Measurements from ENCODE around the gene WDFY4. TPM values are rescaled to one million over a fixed set of nuclear protein-coding genes. Genes with fewer than 3 reads are reported as not detected.

Gene WDFY4
- total and polyA plus RNA-seq, 8 donors: 2.8 to 23.6 (median 4.8) TPM

- DNase-seq: no peak
- TF ChIP-seq, protein P1, sequence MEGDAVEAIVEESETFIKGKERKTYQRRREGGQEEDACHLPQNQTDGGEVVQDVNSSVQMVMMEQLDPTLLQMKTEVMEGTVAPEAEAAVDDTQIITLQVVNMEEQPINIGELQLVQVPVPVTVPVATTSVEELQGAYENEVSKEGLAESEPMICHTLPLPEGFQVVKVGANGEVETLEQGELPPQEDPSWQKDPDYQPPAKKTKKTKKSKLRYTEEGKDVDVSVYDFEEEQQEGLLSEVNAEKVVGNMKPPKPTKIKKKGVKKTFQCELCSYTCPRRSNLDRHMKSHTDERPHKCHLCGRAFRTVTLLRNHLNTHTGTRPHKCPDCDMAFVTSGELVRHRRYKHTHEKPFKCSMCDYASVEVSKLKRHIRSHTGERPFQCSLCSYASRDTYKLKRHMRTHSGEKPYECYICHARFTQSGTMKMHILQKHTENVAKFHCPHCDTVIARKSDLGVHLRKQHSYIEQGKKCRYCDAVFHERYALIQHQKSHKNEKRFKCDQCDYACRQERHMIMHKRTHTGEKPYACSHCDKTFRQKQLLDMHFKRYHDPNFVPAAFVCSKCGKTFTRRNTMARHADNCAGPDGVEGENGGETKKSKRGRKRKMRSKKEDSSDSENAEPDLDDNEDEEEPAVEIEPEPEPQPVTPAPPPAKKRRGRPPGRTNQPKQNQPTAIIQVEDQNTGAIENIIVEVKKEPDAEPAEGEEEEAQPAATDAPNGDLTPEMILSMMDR (IDR thresholded peaks at IDR 0.05): no peak
- intact Hi-C loops (cut with DNase I): no loop called here
- Histone ChIP-seq H3K27me3 (peaks cover 0 to 5% of the 10 kb centered on the region in 2 donors), H3K4me3 (no peak overlapping the region), H3K4me1 (peaks cover 0 to 22% of the 10 kb centered on the region in 2 donors), H3K27ac (no peak overlapping the region), H3K9me3 (no peaks in the 10 kb centered on the region), H3K36me3 (no peaks in the 10 kb centered on the region)
- no peak for ATAC-seq
These were observed 20.8 kb downstream of the WDFY4 start for GRCh38 chr10:48705401-48705938.

DNA sequence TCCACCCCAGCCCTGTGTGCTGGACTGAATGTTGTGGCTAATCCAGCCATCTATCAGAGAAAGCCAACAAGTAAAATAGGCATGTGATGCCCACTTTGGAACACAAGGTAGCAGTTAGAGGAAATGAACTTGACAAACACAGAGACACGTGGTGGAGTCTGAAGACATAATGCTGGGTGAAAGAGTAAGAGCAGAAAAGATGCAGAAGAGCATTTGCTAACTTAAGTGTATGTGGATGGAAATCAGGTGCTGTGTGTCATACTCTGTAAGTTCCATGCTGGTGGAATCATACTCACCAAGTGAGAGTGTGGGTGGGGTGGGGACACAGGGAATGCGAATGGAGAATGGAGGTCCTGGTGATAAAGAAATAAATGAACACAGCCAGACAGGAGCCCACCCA is 22.8 kb downstream of the WDFY4 start:
- no peak overlapping the region for H3K27ac ChIP-seq
- TF ChIP-seq, protein P1 (IDR thresholded peaks at IDR 0.05): no peak
- peaks cover 0 to 5% of the 10 kb centered on the region in 2 donors for H3K27me3 ChIP-seq
- intact Hi-C loops (cut with DNase I): no loop called here
- DNase-seq (no peak), ATAC-seq (no peak)
- H3K9me3 ChIP-seq: no peaks in the 10 kb centered on the region
- peaks cover 0 to 22% of the 10 kb centered on the region in 2 donors for H3K4me1 ChIP-seq
- no peaks in the 10 kb centered on the region for H3K36me3 ChIP-seq
- H3K4me3 ChIP-seq: no peak overlapping the region

DNA sequence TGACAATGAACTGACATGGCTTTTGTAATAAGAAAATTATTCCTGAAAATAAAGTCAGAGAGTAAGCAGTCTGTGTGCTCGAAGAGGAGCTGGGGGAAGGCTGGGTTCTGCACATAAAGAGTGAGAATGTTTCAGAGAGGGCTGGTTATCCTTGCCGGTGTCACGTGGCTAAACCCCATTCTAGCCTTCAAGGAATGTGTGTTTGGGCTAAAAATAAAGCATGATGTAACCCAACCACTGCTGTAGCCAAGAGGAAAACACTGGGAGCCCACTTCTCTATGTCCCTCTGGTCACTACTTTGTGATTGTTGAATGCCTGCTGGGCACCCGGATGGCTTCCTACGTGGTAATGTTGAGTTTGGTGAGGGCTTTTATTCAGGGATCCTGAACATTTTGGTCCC is 23.5 kb downstream of the WDFY4 start:
- ATAC-seq (peak; percentile 57), DNase-seq (peak in 1 of 4 donors; percentile 45)
- Histone ChIP-seq H3K4me1 (peaks cover 0 to 22% of the 10 kb centered on the region in 2 donors), H3K9me3 (no peaks in the 10 kb centered on the region), H3K36me3 (no peaks in the 10 kb centered on the region), H3K27me3 (peaks cover 0 to 5% of the 10 kb centered on the region in 2 donors), H3K27ac (no peak overlapping the region), H3K4me3 (no peak overlapping the region)
- TF ChIP-seq, protein P1 (IDR thresholded peaks at IDR 0.05): no peak
- intact Hi-C loops (cut with DNase I): no loop called here

GRCh38 chr10:48710647-48711275 is 26.1 kb downstream of the WDFY4 start:
- Histone ChIP-seq H3K27ac (no peak overlapping the region), H3K9me3 (peaks cover 0 to 8% of the 10 kb centered on the region in 2 donors), H3K27me3 (no peaks in the 10 kb centered on the region), H3K4me1 (peaks cover 0 to 26% of the 10 kb centered on the region in 2 donors), H3K36me3 (no peaks in the 10 kb centered on the region), H3K4me3 (no peak overlapping the region)
- DNase-seq (peak in 1 of 4 donors; percentile 6), ATAC-seq (no peak)
- TF ChIP-seq, protein P1 (IDR thresholded peaks at IDR 0.05): no peak
- intact Hi-C loops (cut with DNase I): no loop called here

- Histone ChIP-seq H3K27ac (no peak overlapping the region), H3K4me1 (peaks cover 0 to 26% of the 10 kb centered on the region in 2 donors), H3K27me3 (no peaks in the 10 kb centered on the region), H3K9me3 (peaks cover 0 to 8% of the 10 kb centered on the region in 2 donors), H3K36me3 (no peaks in the 10 kb centered on the region), H3K4me3 (no peak overlapping the region)
- DNase-seq (no peak), ATAC-seq (no peak)
- TF ChIP-seq, protein P1 (IDR thresholded peaks at IDR 0.05): no peak
- intact Hi-C loops (cut with DNase I): no loop called here
These were observed 27.2 kb downstream of the WDFY4 start for GRCh38 chr10:48711830-48712229.

Data from left lung (tissue), 10 donors.